Memory B cell (primary cell): ENCODE measurements around the gene OR8B2.
A peak's percentile ranks its signal among the peaks of the same experiment; 100 is the strongest.
"Not testable (repeated sequence)": the region's sequence is repeated elsewhere in the genome, so short reads cannot be mapped to it uniquely, and the experiment has no call there.

ENCODE experiments used
- ATAC-seq: fragments of 150-1000 bp; cut with Tn5 transposase; 2 replicates; pipeline ENCODE4 v1.10.0; 2021; ENCODE audit warnings: low read depth, mild to moderate bottlenecking, moderate library complexity
- DNase-seq, 2 donors: peaks; one replicate each; pipeline ENCODE4 v3.0.0; 2022; ENCODE audit warnings: low spot score in 2 of 2
- H3K27ac Mint-ChIP-seq: one replicate; pipeline ENCODE4 v1.8.0; 2022; ENCODE audit warnings: mild to moderate bottlenecking, moderate library complexity, mixed read lengths
- H3K27me3 Mint-ChIP-seq: one replicate; pipeline ENCODE4 v1.8.0; 2022; ENCODE audit warnings: mixed read lengths
- H3K36me3 Mint-ChIP-seq: one replicate; pipeline ENCODE4 v1.8.0; 2022; ENCODE audit warnings: mild to moderate bottlenecking, mixed read lengths
- H3K4me1 Mint-ChIP-seq: one replicate; pipeline ENCODE4 v1.8.0; 2022; ENCODE audit warnings: mixed read lengths
- H3K4me3 Mint-ChIP-seq: one replicate; pipeline ENCODE4 v1.8.0; 2022; ENCODE audit warnings: mild to moderate bottlenecking, moderate library complexity, mixed read lengths
- H3K9me3 Mint-ChIP-seq: one replicate; pipeline ENCODE4 v1.8.0; 2022; ENCODE audit warnings: mixed read lengths

The OR8B2 gene, protein sequence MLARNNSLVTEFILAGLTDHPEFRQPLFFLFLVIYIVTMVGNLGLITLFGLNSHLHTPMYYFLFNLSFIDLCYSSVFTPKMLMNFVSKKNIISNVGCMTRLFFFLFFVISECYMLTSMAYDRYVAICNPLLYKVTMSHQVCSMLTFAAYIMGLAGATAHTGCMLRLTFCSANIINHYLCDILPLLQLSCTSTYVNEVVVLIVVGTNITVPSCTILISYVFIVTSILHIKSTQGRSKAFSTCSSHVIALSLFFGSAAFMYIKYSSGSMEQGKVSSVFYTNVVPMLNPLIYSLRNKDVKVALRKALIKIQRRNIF

GRCh38 chr11:124384399-124384798 lies at the start of gene OR8B2:
TSS of gene OR8B2 (minus strand) at chr11:124384499. CDS start at chr11:124383343, 1,156 bp downstream.
- no peaks in the 10 kb centered on the region for H3K4me1 Mint-ChIP-seq
- H3K36me3 Mint-ChIP-seq, result no peaks in the 10 kb centered on the region
- no peak for ATAC-seq
- no peak for DNase-seq
- H3K9me3 Mint-ChIP-seq, result no peaks in the 10 kb centered on the region
- peaks cover 4% of the 10 kb centered on the region for H3K27me3 Mint-ChIP-seq
- no peak within 1 kb of the TSS for H3K4me3 Mint-ChIP-seq
- no peak within 1 kb of the TSS for H3K27ac Mint-ChIP-seq

- no peak for ATAC-seq
- no peak overlapping the region for H3K4me3 Mint-ChIP-seq
- H3K27me3 Mint-ChIP-seq, result peaks cover 5% of the 10 kb centered on the region
- H3K36me3 Mint-ChIP-seq, result no peaks in the 10 kb centered on the region
- H3K4me1 Mint-ChIP-seq, result no peaks in the 10 kb centered on the region
- peaks cover 2% of the 10 kb centered on the region for H3K9me3 Mint-ChIP-seq
- DNase-seq, result no peak
- H3K27ac Mint-ChIP-seq, result no peak overlapping the region
Measured at GRCh38 chr11:124429599-124429998, 45.3 kb upstream of the OR8B2 start.

DNA sequence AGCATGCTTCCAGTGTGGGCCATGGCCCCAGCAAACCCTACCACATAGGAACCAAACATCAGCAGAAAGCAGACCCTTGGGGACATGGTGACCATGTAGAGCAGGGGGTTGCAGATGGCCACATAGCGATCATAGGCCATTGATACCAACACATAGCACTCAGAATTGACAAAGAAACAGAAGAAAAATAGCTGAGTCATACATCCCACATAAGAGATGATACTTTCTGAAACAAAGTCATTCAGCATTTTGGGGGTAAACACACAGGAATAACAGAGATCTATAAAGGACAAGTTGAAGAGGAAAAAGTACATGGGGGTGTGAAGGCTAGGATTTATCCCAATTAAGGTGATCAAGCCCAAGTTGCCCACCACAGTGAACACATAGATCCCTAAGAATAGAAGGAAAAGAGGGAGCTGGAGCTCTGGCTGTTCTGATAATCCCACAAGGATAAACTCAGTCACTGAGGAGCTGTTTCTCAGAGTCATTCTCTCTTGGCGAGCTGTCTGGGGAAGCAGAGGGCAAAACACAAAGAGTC lies 40.2 kb upstream of the OR8B2 start, which contains the start of gene OR8B4:
OR8B4 (minus strand) TSS at position 488 of the 538 bp plus-strand sequence; CDS start at position 488, 0 bp downstream.
- Mint-ChIP-seq H3K27ac (no peak within 1 kb of the TSS), H3K27me3 (peaks cover 12% of the 10 kb centered on the region)

DNA sequence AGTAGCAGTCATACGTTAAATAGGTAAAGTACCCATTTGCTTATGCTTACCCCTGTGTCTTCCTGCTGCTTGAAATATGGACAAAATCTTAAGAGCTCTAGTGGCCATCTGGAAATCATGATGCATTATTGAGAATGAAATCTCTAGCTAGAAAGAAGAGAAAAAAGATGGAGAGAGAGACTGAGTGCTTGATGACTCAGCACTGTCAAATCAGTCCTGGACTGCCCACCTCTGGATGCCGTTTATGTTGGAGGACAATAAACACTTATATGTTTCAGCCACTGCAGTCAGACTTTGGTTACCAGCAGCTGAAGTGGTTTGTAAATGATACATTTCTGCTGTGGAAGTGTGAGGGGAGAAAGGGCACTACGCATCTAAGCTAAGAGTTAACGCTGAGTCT lies 36.7 kb upstream of the OR8B2 start:
- no peaks in the 10 kb centered on the region for H3K36me3 Mint-ChIP-seq
- H3K4me1 Mint-ChIP-seq, result no peaks in the 10 kb centered on the region
- H3K27ac Mint-ChIP-seq, result no peak overlapping the region
- no peak for ATAC-seq
- peaks cover 12% of the 10 kb centered on the region for H3K27me3 Mint-ChIP-seq
- no peaks in the 10 kb centered on the region for H3K9me3 Mint-ChIP-seq
- H3K4me3 Mint-ChIP-seq, result no peak overlapping the region
- no peak for DNase-seq

More for the DNA sequence above, 40.2 kb upstream of the OR8B2 start, which contains the start of gene OR8B4:
- no peak for DNase-seq
- no peak for ATAC-seq
- peaks cover under 1% of the 10 kb centered on the region for H3K9me3 Mint-ChIP-seq
- no peaks in the 10 kb centered on the region for H3K4me1 Mint-ChIP-seq
- H3K4me3 Mint-ChIP-seq, result no peak within 1 kb of the TSS
- no peaks in the 10 kb centered on the region for H3K36me3 Mint-ChIP-seq

DNA sequence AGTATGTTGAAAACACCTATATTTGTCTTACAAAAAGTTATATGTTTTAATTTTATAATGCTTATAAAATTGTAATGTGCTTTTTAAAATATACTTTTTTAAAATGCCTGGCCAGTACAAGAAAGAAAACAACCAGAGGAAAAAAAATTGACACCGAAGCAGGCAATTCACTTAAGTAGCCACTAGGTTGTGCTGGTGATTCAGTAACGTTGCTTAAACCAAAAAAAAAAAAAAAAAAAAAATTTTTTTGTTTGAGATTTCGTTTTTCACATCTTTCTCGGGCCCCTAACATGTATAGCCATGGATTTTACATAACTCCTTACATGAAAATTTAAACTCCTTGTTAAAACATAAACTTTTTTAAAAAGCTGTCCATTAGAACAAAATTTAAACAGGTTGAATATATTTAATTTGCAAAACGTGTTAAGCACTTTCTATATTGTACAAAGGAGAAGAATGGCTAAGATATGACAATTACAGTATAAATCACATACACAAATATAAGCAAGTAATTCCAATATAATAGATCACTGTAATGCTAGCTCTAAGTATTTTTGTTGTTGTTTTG lies 31.1 kb upstream of the OR8B2 start:
- Mint-ChIP-seq H3K9me3 (no peaks in the 10 kb centered on the region), H3K4me3 (no peak overlapping the region), H3K36me3 (no peaks in the 10 kb centered on the region), H3K27me3 (peaks cover 3% of the 10 kb centered on the region), H3K27ac (no peak overlapping the region), H3K4me1 (no peaks in the 10 kb centered on the region)
- ATAC-seq, result no peak
- DNase-seq, result no peak

GRCh38 chr11:124409906-124410305 lies 25.6 kb upstream of the OR8B2 start:
- H3K27me3 Mint-ChIP-seq, result peaks cover 7% of the 10 kb centered on the region
- H3K36me3 Mint-ChIP-seq, result no peaks in the 10 kb centered on the region
- peaks cover 3% of the 10 kb centered on the region for H3K4me1 Mint-ChIP-seq
- no peak overlapping the region for H3K27ac Mint-ChIP-seq
- no peak for DNase-seq
- H3K4me3 Mint-ChIP-seq, result no peak overlapping the region
- H3K9me3 Mint-ChIP-seq, result no peaks in the 10 kb centered on the region
- ATAC-seq, result no peak

GRCh38 chr11:124405581-124405980 lies 21.3 kb upstream of the OR8B2 start:
- H3K4me3 Mint-ChIP-seq, result no peak overlapping the region
- no peaks in the 10 kb centered on the region for H3K36me3 Mint-ChIP-seq
- DNase-seq (no peak), ATAC-seq (no peak)
- H3K4me1 Mint-ChIP-seq, result peaks cover 3% of the 10 kb centered on the region
- H3K9me3 Mint-ChIP-seq, result no peaks in the 10 kb centered on the region
- H3K27me3 Mint-ChIP-seq, result peaks cover 4% of the 10 kb centered on the region
- H3K27ac Mint-ChIP-seq, result no peak overlapping the region

DNA sequence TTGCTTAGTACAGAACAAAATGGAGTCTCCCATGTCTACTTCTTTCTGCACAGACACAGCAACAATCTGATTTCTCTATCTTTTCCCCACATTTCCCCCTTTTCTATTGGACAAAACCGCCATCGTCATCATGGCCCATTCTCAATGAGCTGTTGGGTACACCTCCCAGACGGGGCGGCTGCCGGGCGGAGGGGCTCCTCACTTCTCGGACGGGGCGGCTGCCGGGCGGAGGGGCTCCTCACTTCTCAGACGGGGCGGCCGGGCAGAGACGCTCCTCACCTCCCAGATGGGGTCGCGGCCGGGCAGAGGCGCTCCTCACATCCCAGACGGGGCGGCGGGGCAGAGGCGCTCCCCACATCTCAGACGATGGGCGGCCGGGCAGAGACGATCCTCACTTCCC lies 18.9 kb upstream of the OR8B2 start:
- not testable (repeated sequence) for DNase-seq, H3K27ac Mint-ChIP-seq, H3K4me1 Mint-ChIP-seq, H3K9me3 Mint-ChIP-seq, H3K27me3 Mint-ChIP-seq, H3K4me3 Mint-ChIP-seq, H3K36me3 Mint-ChIP-seq, ATAC-seq

GRCh38 chr11:124402326-124402922 lies 18.1 kb upstream of the OR8B2 start:
- Mint-ChIP-seq H3K9me3 (no peaks in the 10 kb centered on the region), H3K27ac (no peak overlapping the region), H3K27me3 (no peaks in the 10 kb centered on the region), H3K4me3 (no peak overlapping the region), H3K4me1 (peaks cover 3% of the 10 kb centered on the region), H3K36me3 (no peaks in the 10 kb centered on the region)
- DNase-seq, result peak; percentile 33 to 36
- ATAC-seq, result peak; percentile 71

DNA sequence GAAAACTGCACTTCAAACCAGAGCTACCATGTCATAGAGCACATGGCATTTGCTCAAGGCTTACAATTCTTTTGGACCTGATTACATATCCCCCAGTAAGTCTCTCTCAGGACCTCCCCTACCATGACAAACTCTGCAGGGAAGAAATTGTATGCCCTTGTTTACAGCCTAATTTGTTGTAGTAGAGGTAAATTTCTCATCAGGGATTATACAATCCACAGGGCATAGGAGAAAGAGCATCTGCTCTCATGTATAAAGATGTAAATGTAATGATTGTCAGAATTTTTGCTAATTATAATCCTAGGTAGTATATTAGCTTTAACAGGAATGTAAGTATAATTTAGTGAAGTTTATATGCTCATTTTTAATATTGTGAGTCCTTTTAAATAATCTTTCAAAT lies 14.6 kb upstream of the OR8B2 start, which contains the start of gene OR8B3:
OR8B3 (minus strand) TSS at position 101 of the 400 bp plus-strand sequence. CDS start 1,673 bp downstream, outside the sequence.
- H3K36me3 Mint-ChIP-seq, result no peaks in the 10 kb centered on the region
- ATAC-seq, result no peak
- DNase-seq, result no peak
- no peak within 1 kb of the TSS for H3K27ac Mint-ChIP-seq
- H3K9me3 Mint-ChIP-seq, result no peaks in the 10 kb centered on the region
- H3K4me3 Mint-ChIP-seq, result no peak within 1 kb of the TSS
- H3K4me1 Mint-ChIP-seq, result no peaks in the 10 kb centered on the region
- H3K27me3 Mint-ChIP-seq, result no peaks in the 10 kb centered on the region

- not testable (repeated sequence) for H3K36me3 Mint-ChIP-seq, ATAC-seq, DNase-seq, H3K4me3 Mint-ChIP-seq, H3K27ac Mint-ChIP-seq, H3K4me1 Mint-ChIP-seq, H3K27me3 Mint-ChIP-seq, H3K9me3 Mint-ChIP-seq
Measured at GRCh38 chr11:124396847-124397246, 12.5 kb upstream of the OR8B2 start.

GRCh38 chr11:124394408-124394807 lies 10.1 kb upstream of the OR8B2 start:
- Mint-ChIP-seq H3K4me1 (no peaks in the 10 kb centered on the region), H3K4me3 (no peak overlapping the region), H3K27ac (no peak overlapping the region), H3K36me3 (no peaks in the 10 kb centered on the region), H3K9me3 (no peaks in the 10 kb centered on the region), H3K27me3 (peaks cover 2% of the 10 kb centered on the region)
- ATAC-seq (no peak), DNase-seq (no peak)

DNA sequence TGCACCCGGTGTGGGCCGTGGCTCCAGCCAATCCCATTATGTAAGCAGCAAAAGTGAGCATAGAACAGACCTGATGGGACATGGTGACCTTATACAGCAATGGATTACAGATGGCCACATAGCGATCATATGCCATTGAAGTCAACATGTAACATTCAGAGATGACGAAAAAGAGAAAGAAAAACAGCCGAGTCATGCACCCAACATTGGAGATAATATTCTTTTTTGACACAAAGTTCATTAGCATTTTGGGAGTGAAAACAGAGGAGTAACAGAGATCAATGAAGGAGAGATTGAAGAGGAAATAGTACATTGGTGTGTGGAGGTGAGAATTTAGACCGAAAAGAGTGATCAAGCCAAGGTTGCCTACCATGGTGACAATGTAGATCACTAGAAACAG lies 1.4 kb downstream of the OR8B2 start:
- ATAC-seq, result not testable (repeated sequence)

DNA sequence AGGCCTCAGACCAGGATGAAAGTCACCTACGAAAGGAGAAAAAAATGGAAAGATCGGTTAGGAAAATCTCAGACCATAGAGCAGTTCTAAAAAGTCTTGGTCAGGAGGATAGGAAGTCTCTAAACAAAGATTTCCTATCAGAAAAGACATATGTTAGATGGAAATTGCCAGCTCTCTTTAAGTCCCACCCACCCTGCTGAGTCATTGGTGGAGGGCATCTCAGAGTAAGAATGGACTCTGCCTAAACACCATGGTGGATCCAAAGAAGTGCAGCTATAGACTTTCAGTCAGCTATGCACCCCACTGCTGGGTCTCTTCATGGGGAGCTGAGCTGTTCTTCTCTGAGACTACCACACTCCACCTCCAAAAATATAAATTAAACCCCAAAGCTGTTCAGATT lies 3.7 kb downstream of the OR8B2 start:
- ATAC-seq (no peak), DNase-seq (no peak)
- Mint-ChIP-seq H3K36me3 (no peaks in the 10 kb centered on the region), H3K27me3 (no peaks in the 10 kb centered on the region), H3K27ac (no peak overlapping the region), H3K4me1 (no peaks in the 10 kb centered on the region), H3K4me3 (no peak overlapping the region), H3K9me3 (no peaks in the 10 kb centered on the region)

More for the DNA sequence above, 1.4 kb downstream of the OR8B2 start:
- H3K9me3 Mint-ChIP-seq, H3K36me3 Mint-ChIP-seq, H3K4me3 Mint-ChIP-seq, DNase-seq, H3K27ac Mint-ChIP-seq, H3K4me1 Mint-ChIP-seq, H3K27me3 Mint-ChIP-seq: not testable (repeated sequence)
